MCF 10A (cell line): ENCODE measurements around the gene IQCH. TPM values are rescaled to one million over a fixed set of nuclear protein-coding genes. Genes with fewer than 3 reads are reported as not detected.

Source experiments
- BruUV-seq: library from RNA; stranded (reverse); fragments of 400-500 nt; replicated peaks from 2 replicates; lab custom pipeline; 2021; lab: Mats Ljungman, UMichigan
- CTCF ChIA-PET: fragments of 300-600 bp; sonication (Branson Sonifier 250); formaldehyde crosslinking; extraction: SDS; loops from one replicate; lab custom pipeline; 2021; ENCODE audit warnings: antibody characterized with exemption, inconsistent platforms; lab: Yijun Ruan, JAX
- POLR2A ChIA-PET: fragments of 300-600, 350-650 bp; sonication (Branson Sonifier 250); formaldehyde crosslinking; extraction: SDS; loops from one replicate; lab custom pipeline; 2020; ENCODE audit warnings: antibody characterized with exemption, inconsistent platforms; lab: Yijun Ruan, JAX
- DNase-seq: peaks from one replicate; pipeline ENCODE4 v3.0.0-alpha.2; 2018; ENCODE audit not compliant: unreplicated experiment
- H3K27ac Mint-ChIP-seq: one replicate; pipeline ENCODE4 v1.8.0; 2022; ENCODE audit warnings: mild to moderate bottlenecking, low read depth, mixed read lengths; ENCODE audit not compliant: unreplicated experiment
- H3K27me3 Mint-ChIP-seq: one replicate; pipeline ENCODE4 v1.8.0; 2022; ENCODE audit warnings: mixed read lengths; ENCODE audit not compliant: insufficient read depth, unreplicated experiment
- H3K36me3 Mint-ChIP-seq: one replicate; pipeline ENCODE4 v1.8.0; 2022; ENCODE audit warnings: mild to moderate bottlenecking, moderate library complexity, mixed read lengths; ENCODE audit not compliant: insufficient read depth, unreplicated experiment
- H3K4me1 Mint-ChIP-seq: one replicate; pipeline ENCODE4 v1.8.0; 2022; ENCODE audit warnings: mixed read lengths; ENCODE audit not compliant: insufficient read depth, unreplicated experiment
- H3K4me3 Mint-ChIP-seq: one replicate; pipeline ENCODE4 v1.8.0; 2022; ENCODE audit warnings: mild to moderate bottlenecking, moderate library complexity, mixed read lengths; ENCODE audit not compliant: unreplicated experiment
- H3K9me3 Mint-ChIP-seq: one replicate; pipeline ENCODE4 v1.8.0; 2022; ENCODE audit warnings: mixed read lengths; ENCODE audit not compliant: unreplicated experiment
- CTCF ChIP-seq: fragments of 200-600 bp; IDR thresholded peaks from one replicate; pipeline ENCODE4 v1.8.0; 2022; ENCODE audit warnings: antibody characterized with exemption, mild to moderate bottlenecking; ENCODE audit not compliant: unreplicated experiment
- intact Hi-C: fragments of 100-400 bp; cut with micrococcal nuclease; formaldehyde crosslinking; loops from 2 replicates; pipeline ENCODE4 v1.14.1; 2022
- total RNA-seq: library from RNA; stranded (reverse); gene quantifications from 2 replicates; pipeline ENCODE4 v1.2.3, GENCODE V29; 2022

The IQCH gene
- total RNA-seq, 1 experiment from 2014 or later: 5.0 TPM

GRCh38 chr15:67210555-67211168 is 43.9 kb upstream of the IQCH start:
- Mint-ChIP-seq H3K36me3 (peaks cover 29% of the 10 kb centered on the region), H3K4me3 (no peak overlapping the region), H3K9me3 (no peaks in the 10 kb centered on the region), H3K27me3 (no peaks in the 10 kb centered on the region), H3K4me1 (peaks cover 7% of the 10 kb centered on the region), H3K27ac (no peak overlapping the region)
- BruUV-seq: no TSS peak
- CTCF ChIA-PET: no interaction called here
- intact Hi-C loops: no loop called here
- TF ChIP-seq CTCF: no peak
- POLR2A ChIA-PET: interaction anchor here (1.1 kb wide), 1 partner anchor 14 kb away, joined by 5 read pairs; no protein-coding TSS in a partner anchor
- DNase-seq: no peak

GRCh38 chr15:67212684-67213367 is 41.8 kb upstream of the IQCH start:
- no peak overlapping the region for H3K4me3 Mint-ChIP-seq
- H3K9me3 Mint-ChIP-seq: no peaks in the 10 kb centered on the region
- no peaks in the 10 kb centered on the region for H3K27me3 Mint-ChIP-seq
- ChIA-PET POLR2A (interaction anchor here (1.0 kb wide), 1 partner anchor 13 kb away, joined by 3 read pairs; no protein-coding TSS in a partner anchor), CTCF (no interaction called here)
- intact Hi-C loops: no loop called here
- peaks cover 12% of the 10 kb centered on the region for H3K4me1 Mint-ChIP-seq
- no peak for TF ChIP-seq CTCF
- no peak for DNase-seq
- H3K36me3 Mint-ChIP-seq: peaks cover 17% of the 10 kb centered on the region
- BruUV-seq: no TSS peak
- H3K27ac Mint-ChIP-seq: no peak overlapping the region

GRCh38 chr15:67215102-67215501 is 39.5 kb upstream of the IQCH start:
- no TSS peak for BruUV-seq
- no peak for DNase-seq
- H3K4me1 Mint-ChIP-seq: peaks cover 12% of the 10 kb centered on the region
- no peak overlapping the region for H3K4me3 Mint-ChIP-seq
- no peaks in the 10 kb centered on the region for H3K27me3 Mint-ChIP-seq
- intact Hi-C loops: no loop called here
- CTCF ChIA-PET: interaction anchor here (0.5 kb wide), 1 partner anchor 404 kb away, joined by 3 read pairs; no protein-coding TSS in a partner anchor
- H3K36me3 Mint-ChIP-seq: peaks cover 12% of the 10 kb centered on the region
- POLR2A ChIA-PET: no interaction called here
- H3K9me3 Mint-ChIP-seq: no peaks in the 10 kb centered on the region
- no peak overlapping the region for H3K27ac Mint-ChIP-seq
- TF ChIP-seq CTCF: no peak

- H3K4me3 Mint-ChIP-seq: no peak overlapping the region
- H3K27ac Mint-ChIP-seq: no peak overlapping the region
- BruUV-seq: no TSS peak
- no peaks in the 10 kb centered on the region for H3K9me3 Mint-ChIP-seq
- no peak for TF ChIP-seq CTCF
- no peak for DNase-seq
- peaks cover 12% of the 10 kb centered on the region for H3K4me1 Mint-ChIP-seq
- intact Hi-C loops: no loop called here
- peaks cover 12% of the 10 kb centered on the region for H3K36me3 Mint-ChIP-seq
- ChIA-PET CTCF (no interaction called here), POLR2A (interaction anchor here (0.8 kb wide), 1 partner anchor 251 kb away, joined by 3 read pairs; no protein-coding TSS in a partner anchor)
- H3K27me3 Mint-ChIP-seq: no peaks in the 10 kb centered on the region
Observed at GRCh38 chr15:67216859-67217258, 37.7 kb upstream of the IQCH start.
